GM06990 (cell line): ENCODE results near the gene NF2.

Experiments used
- DNase-seq: peaks from one replicate; pipeline ENCODE4 v3.0.0-alpha.2; 2011; ENCODE audit not compliant: insufficient read length; ENCODE audit errors: extremely low read depth
- H3K27me3 ChIP-seq: replicated peaks from 2 replicates; pipeline ENCODE4 v1.6.0; 2011; ENCODE audit warnings: low read length; ENCODE audit not compliant: control insufficient read depth, insufficient read depth
- H3K36me3 ChIP-seq: 2 replicates; pipeline ENCODE4 v1.5.1; 2011; ENCODE audit warnings: low read length; ENCODE audit not compliant: control insufficient read depth, insufficient read depth
- H3K4me3 ChIP-seq: replicated peaks from 2 replicates; pipeline ENCODE4 v1.5.1; 2011; ENCODE audit warnings: low read depth, mild to moderate bottlenecking, control low read depth, low read length
- CTCF ChIP-seq: IDR thresholded peaks from 2 replicates; pipeline ENCODE4 v1.5.1; 2011; ENCODE audit warnings: low read length, control low read depth, mild to moderate bottlenecking, inconsistent platforms; ENCODE audit not compliant: insufficient read depth, poor library complexity, severe bottlenecking

The NF2 gene

GRCh38 chr22:29637181-29637580, 33.7 kb downstream of the NF2 start:
- peaks cover 1% of the 10 kb centered on the region; the same call in 1 of the 2 replicates for H3K36me3 ChIP-seq
- no peak overlapping the region for H3K4me3 ChIP-seq
- H3K27me3 ChIP-seq: no peaks in the 10 kb centered on the region
- TF ChIP-seq CTCF: no peak
- DNase-seq: no peak

- H3K36me3 ChIP-seq: peaks cover 3% of the 10 kb centered on the region; the same call in 1 of the 2 replicates
- DNase-seq: no peak
- no peak for TF ChIP-seq CTCF
- no peak overlapping the region for H3K4me3 ChIP-seq
- H3K27me3 ChIP-seq: no peaks in the 10 kb centered on the region
These were observed 35.2 kb downstream of the NF2 start for GRCh38 chr22:29638678-29639077.

- H3K36me3 ChIP-seq: peaks cover 3% of the 10 kb centered on the region; the same call in 1 of the 2 replicates
- DNase-seq: no peak
- H3K4me3 ChIP-seq: no peak overlapping the region
- no peaks in the 10 kb centered on the region for H3K27me3 ChIP-seq
- TF ChIP-seq CTCF: no peak
These were observed 35.7 kb downstream of the NF2 start for GRCh38 chr22:29639096-29639495.

GRCh38 chr22:29641042-29641699, 37.7 kb downstream of the NF2 start:
- Histone ChIP-seq H3K27me3 (no peaks in the 10 kb centered on the region), H3K36me3 (peaks cover 3% of the 10 kb centered on the region; the same call in 1 of the 2 replicates), H3K4me3 (no peak overlapping the region)
- no peak for TF ChIP-seq CTCF
- DNase-seq: no peak

GRCh38 chr22:29641700-29642330, 38.4 kb downstream of the NF2 start:
- Histone ChIP-seq H3K4me3 (no peak overlapping the region), H3K27me3 (no peaks in the 10 kb centered on the region), H3K36me3 (peaks cover 3% of the 10 kb centered on the region; the same call in 1 of the 2 replicates)
- TF ChIP-seq CTCF: no peak
- no peak for DNase-seq
